ENCODE data around the gene CCR6. TPM values are rescaled to one million over a fixed set of nuclear protein-coding genes. Genes with fewer than 3 reads are reported as not detected.

CCR6 gene
- total and polyA plus RNA-seq, 10 of the 15 experiments (the other 5 are each of a cell fraction or from before 2014, with no cell fraction given), result 2.2 to 7.6 (median 6.7) TPM

DNA sequence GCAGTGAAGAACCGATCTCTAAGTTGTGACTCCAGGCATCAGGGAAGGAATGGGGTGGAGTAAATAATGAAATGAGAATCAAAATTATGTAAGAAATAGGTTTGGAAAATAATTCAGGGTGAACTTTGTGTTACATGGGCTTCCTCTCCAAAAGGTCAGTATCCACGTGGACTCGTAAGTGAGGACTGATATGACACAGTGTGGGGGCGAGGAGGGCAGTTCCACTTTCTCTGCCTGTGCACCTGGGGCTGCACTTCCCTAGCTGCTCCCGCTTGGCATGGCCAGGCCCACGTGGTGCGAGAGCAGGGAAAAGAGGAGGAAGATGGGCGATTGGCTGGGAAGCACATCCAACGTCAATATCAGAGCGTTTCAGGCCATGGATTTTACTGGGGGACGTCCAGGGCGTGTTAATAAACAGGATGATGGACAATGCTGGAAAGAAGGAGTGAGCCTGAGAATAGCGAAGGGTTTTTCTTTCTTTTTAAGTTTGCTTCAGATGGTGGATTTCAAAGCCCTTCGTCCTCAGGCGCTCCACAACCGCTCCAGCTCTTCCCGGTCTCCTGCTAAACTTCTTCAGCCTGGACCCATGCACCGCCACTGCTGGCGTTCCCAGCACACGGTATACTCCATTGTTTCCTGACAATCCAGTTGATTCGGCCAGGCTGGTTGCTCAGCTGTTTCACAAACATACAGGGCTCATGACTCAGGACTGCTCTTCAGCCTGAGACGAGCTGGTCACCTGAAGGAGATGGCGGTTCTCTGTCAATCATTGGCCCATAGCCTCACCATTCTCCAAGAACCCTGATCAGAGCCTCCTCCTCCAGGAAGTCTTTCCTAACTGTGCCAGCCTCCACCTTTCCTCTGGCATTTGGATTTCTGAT is 11.8 kb downstream of the CCR6 start (continued):
- TF ChIP-seq, protein P1, sequence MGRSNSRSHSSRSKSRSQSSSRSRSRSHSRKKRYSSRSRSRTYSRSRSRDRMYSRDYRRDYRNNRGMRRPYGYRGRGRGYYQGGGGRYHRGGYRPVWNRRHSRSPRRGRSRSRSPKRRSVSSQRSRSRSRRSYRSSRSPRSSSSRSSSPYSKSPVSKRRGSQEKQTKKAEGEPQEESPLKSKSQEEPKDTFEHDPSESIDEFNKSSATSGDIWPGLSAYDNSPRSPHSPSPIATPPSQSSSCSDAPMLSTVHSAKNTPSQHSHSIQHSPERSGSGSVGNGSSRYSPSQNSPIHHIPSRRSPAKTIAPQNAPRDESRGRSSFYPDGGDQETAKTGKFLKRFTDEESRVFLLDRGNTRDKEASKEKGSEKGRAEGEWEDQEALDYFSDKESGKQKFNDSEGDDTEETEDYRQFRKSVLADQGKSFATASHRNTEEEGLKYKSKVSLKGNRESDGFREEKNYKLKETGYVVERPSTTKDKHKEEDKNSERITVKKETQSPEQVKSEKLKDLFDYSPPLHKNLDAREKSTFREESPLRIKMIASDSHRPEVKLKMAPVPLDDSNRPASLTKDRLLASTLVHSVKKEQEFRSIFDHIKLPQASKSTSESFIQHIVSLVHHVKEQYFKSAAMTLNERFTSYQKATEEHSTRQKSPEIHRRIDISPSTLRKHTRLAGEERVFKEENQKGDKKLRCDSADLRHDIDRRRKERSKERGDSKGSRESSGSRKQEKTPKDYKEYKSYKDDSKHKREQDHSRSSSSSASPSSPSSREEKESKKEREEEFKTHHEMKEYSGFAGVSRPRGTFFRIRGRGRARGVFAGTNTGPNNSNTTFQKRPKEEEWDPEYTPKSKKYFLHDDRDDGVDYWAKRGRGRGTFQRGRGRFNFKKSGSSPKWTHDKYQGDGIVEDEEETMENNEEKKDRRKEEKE (IDR thresholded peaks at IDR 0.05), result no peak
- TF ChIP-seq TAF1 (IDR thresholded peaks at IDR 0.05; ENCODE audit: borderline replicate concordance, low read depth, low read length) (no peak), BCL11A (IDR thresholded peaks at IDR 0.05; ENCODE audit: low read depth, low read length) (no peak), TBL1XR1 (IDR thresholded peaks at IDR 0.05; ENCODE audit: low read depth, low read length) (no peak)

DNA sequence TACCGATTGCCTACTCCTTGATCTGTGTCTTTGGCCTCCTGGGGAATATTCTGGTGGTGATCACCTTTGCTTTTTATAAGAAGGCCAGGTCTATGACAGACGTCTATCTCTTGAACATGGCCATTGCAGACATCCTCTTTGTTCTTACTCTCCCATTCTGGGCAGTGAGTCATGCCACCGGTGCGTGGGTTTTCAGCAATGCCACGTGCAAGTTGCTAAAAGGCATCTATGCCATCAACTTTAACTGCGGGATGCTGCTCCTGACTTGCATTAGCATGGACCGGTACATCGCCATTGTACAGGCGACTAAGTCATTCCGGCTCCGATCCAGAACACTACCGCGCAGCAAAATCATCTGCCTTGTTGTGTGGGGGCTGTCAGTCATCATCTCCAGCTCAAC is 13.5 kb downstream of the CCR6 start:
- WGBS (ENCODE audit: insufficient coverage, insufficient replicate concordance, low lambda C conversion rate, missing lambda C conversion rate), result 77% methylated on average over 13 of the region's 13 CpGs
- ChIA-PET RAD21 (ENCODE audit: unreplicated experiment) (interaction anchor here (0.8 to 9.3 kb wide), 5 partner anchors 14 to 182 kb away, joined by 3 to 120 read pairs (median 10); partner anchors contain the start of gene CCR6), CTCF (interaction anchor here (1.0 to 4.2 kb wide), 5 partner anchors 13 to 342 kb away, joined by 3 to 21 read pairs (median 5); partner anchors contain the start of gene CCR6), POLR2A (interaction anchor here (1.0 kb wide), 1 partner anchor 129 kb away, joined by 3 read pairs; no protein-coding TSS in a partner anchor), SMC1A (ENCODE audit: uncharacterized antibody, unreplicated experiment) (interaction anchor here (1.0 to 12.4 kb wide), 4 partner anchors 13 to 366 kb away, joined by 3 to 351 read pairs (median 3); partner anchors contain the start of gene CCR6)
- Histone ChIP-seq H3K4me1 (ENCODE audit: control insufficient read depth, insufficient read depth, low read length) (peaks cover 11% of the 10 kb centered on the region), H3K27me3 (replicated peaks in 1 of 2; ENCODE audit: control insufficient read depth in 2 of 2, insufficient read depth in 2 of 2, low read length in 1 of 2) (no peaks in the 10 kb centered on the region), H3K9ac (ENCODE audit: control insufficient read depth, insufficient read depth, low read length) (no peak overlapping the region), H3K27ac (ENCODE audit: control insufficient read depth, insufficient read depth) (no peak overlapping the region), H3K9me3 (replicated peaks; ENCODE audit: control insufficient read depth, insufficient read depth, low read length) (no peaks in the 10 kb centered on the region), H2AFZ (ENCODE audit: control insufficient read depth, low read depth, low read length) (no peak overlapping the region), H3K79me2 (ENCODE audit: control insufficient read depth, insufficient read depth, low read length) (no peaks in the 10 kb centered on the region), H3K36me3 (ENCODE audit: control insufficient read depth in 2 of 2, insufficient read depth in 2 of 2, low read length in 1 of 2) (peaks cover 0 to 4% of the 10 kb centered on the region in 2 experiments; a peak in 2 of 4 replicates), H3K4me2 (ENCODE audit: control insufficient read depth, insufficient read depth) (no peak overlapping the region), H3K4me3 (no peak overlapping the region), H4K20me1 (ENCODE audit: control insufficient read depth, insufficient read depth) (no peaks in the 10 kb centered on the region)
- FAIRE-seq (no peak), DNase-seq (ENCODE audit: low read depth, low spot score) (no peak), ATAC-seq (no peak)
- intact Hi-C loops (cut with micrococcal nuclease; ENCODE audit: unreplicated experiment) (no loop called here), in situ Hi-C loops (cut with MboI) (loop anchor here (10.0 to 25.0 kb wide), 2 partner anchors 124 to 362 kb away; no protein-coding TSS in a partner anchor)
- TF ChIP-seq, protein P2, sequence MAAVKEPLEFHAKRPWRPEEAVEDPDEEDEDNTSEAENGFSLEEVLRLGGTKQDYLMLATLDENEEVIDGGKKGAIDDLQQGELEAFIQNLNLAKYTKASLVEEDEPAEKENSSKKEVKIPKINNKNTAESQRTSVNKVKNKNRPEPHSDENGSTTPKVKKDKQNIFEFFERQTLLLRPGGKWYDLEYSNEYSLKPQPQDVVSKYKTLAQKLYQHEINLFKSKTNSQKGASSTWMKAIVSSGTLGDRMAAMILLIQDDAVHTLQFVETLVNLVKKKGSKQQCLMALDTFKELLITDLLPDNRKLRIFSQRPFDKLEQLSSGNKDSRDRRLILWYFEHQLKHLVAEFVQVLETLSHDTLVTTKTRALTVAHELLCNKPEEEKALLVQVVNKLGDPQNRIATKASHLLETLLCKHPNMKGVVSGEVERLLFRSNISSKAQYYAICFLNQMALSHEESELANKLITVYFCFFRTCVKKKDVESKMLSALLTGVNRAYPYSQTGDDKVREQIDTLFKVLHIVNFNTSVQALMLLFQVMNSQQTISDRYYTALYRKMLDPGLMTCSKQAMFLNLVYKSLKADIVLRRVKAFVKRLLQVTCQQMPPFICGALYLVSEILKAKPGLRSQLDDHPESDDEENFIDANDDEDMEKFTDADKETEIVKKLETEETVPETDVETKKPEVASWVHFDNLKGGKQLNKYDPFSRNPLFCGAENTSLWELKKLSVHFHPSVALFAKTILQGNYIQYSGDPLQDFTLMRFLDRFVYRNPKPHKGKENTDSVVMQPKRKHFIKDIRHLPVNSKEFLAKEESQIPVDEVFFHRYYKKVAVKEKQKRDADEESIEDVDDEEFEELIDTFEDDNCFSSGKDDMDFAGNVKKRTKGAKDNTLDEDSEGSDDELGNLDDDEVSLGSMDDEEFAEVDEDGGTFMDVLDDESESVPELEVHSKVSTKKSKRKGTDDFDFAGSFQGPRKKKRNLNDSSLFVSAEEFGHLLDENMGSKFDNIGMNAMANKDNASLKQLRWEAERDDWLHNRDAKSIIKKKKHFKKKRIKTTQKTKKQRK (IDR thresholded peaks at IDR 0.05; ENCODE audit: low read depth, low read length), result no peak
- TF ChIP-seq, protein P3, sequence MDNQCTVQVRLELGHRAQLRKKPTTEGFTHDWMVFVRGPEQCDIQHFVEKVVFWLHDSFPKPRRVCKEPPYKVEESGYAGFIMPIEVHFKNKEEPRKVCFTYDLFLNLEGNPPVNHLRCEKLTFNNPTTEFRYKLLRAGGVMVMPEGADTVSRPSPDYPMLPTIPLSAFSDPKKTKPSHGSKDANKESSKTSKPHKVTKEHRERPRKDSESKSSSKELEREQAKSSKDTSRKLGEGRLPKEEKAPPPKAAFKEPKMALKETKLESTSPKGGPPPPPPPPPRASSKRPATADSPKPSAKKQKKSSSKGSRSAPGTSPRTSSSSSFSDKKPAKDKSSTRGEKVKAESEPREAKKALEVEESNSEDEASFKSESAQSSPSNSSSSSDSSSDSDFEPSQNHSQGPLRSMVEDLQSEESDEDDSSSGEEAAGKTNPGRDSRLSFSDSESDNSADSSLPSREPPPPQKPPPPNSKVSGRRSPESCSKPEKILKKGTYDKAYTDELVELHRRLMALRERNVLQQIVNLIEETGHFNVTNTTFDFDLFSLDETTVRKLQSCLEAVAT (IDR thresholded peaks at IDR 0.05), result no peak
- no TSS peak for BruUV-seq (replicated peaks)

Data from GM12878 (cell line).